ENCODE measurements around the gene C9. TPM values are rescaled to one million over a fixed set of nuclear protein-coding genes. Genes with fewer than 3 reads are reported as not detected.

The C9 gene
- polyA plus RNA-seq, 2 of the 4 experiments (the other 2 are of a cell fraction) = 0.03 TPM; not detected in 1

- no peak for TF ChIP-seq EP300 (IDR thresholded peaks at IDR 0.05)
- no peak for TF ChIP-seq USF2 (IDR thresholded peaks at IDR 0.05)
These were observed 13.3 kb upstream of the C9 start (continued) for GRCh38 chr5:39377613-39378012.

GRCh38 chr5:39376293-39376714, 12.0 kb upstream of the C9 start:
- no peaks in the 10 kb centered on the region for H3K4me1 ChIP-seq
- ChIA-PET POLR2A (interaction anchor here (0.8 to 2.1 kb wide), 3 partner anchors 48 to 171 kb away, joined by 4 to 8 read pairs (median 4); partner anchors contain the start of gene DAB2), CTCF (interaction anchor here (0.6 to 6.3 kb wide), 60 partner anchors 9 to 952 kb away, joined by 3 to 147 read pairs (median 5); partner anchors contain the start of genes C9, DAB2 and FYB1)
- no peak overlapping the region for H3K4me2 ChIP-seq
- no peak overlapping the region; a peak in 1 of 6 replicates for H3K27ac ChIP-seq
- TF ChIP-seq RAD21 (conservative IDR thresholded peaks at IDR 0.05 in 1 of 2, IDR thresholded peaks at IDR 0.05 in 1 of 2) (peak; percentile 96 to 97), ELK1 (IDR thresholded peaks at IDR 0.05; ENCODE audit: low read depth, low read length) (no peak), CTCF (IDR thresholded peaks at IDR 0.05) (peak; percentile 95), SMC3 (IDR thresholded peaks at IDR 0.05) (peak; percentile 97), E2F6 (IDR thresholded peaks at IDR 0.05; ENCODE audit: borderline replicate concordance, low read depth) (no peak), TP53 (CRISPR knock-in tag; IDR thresholded peaks at IDR 0.05) (no peak), MAFK (IDR thresholded peaks at IDR 0.05; ENCODE audit: partially characterized antibody) (peak; percentile 82)
- peak; percentile 67 for FAIRE-seq
- H3K9me3 ChIP-seq = no peaks in the 10 kb centered on the region
- DNase-seq (ENCODE audit: low read depth in 1 of 2, low spot score in 1 of 2) = peak; percentile 65 to 67
- WGBS (ENCODE audit: missing lambda C conversion rate) = 29% methylated on average over 3 of the region's 3 CpGs
- ATAC-seq = peak; percentile 85 to 95; a peak in 5 of 6 replicates
- no peak overlapping the region for H3K4me3 ChIP-seq

GRCh38 chr5:39373791-39374190, 9.5 kb upstream of the C9 start:
- H3K27ac ChIP-seq = no peak overlapping the region
- no peak for FAIRE-seq
- CTCF ChIA-PET = interaction anchor here (0.6 to 3.5 kb wide), 8 partner anchors 8 to 225 kb away, joined by 3 to 23 read pairs (median 4); partner anchors contain the start of gene DAB2
- no peak overlapping the region for H3K4me2 ChIP-seq
- no peak for DNase-seq (ENCODE audit: low read depth in 1 of 2, low spot score in 1 of 2)
- POLR2A ChIA-PET = no interaction called here
- H3K9me3 ChIP-seq = no peaks in the 10 kb centered on the region
- 82% methylated on average over 2 of the region's 2 CpGs for WGBS (ENCODE audit: missing lambda C conversion rate)
- H3K4me3 ChIP-seq = no peak overlapping the region
- ATAC-seq = no peak
- no peaks in the 10 kb centered on the region for H3K4me1 ChIP-seq
- no peak for TF ChIP-seq SREBF2 (IDR thresholded peaks at IDR 0.05)

- Histone ChIP-seq H3K4me3 (no peak overlapping the region), H3K4me1 (no peaks in the 10 kb centered on the region), H3K27ac (no peak overlapping the region), H3K9me3 (no peaks in the 10 kb centered on the region), H3K4me2 (no peak overlapping the region)
- POLR2A ChIA-PET = no interaction called here
- TF ChIP-seq ATOH8 (CRISPR knock-in tag; IDR thresholded peaks at IDR 0.05; ENCODE audit: low read depth) (no peak), PHF8 (IDR thresholded peaks at IDR 0.05; ENCODE audit: borderline replicate concordance, low read depth) (no peak)
- no peak for FAIRE-seq
- DNase-seq (ENCODE audit: low read depth in 1 of 2, low spot score in 1 of 2) = no peak
- CTCF ChIA-PET = interaction anchor here (0.5 to 3.5 kb wide), 10 partner anchors 9 to 199 kb away, joined by 3 to 23 read pairs (median 3); partner anchors contain the start of gene DAB2
- no peak for ATAC-seq
- WGBS (ENCODE audit: missing lambda C conversion rate) = 86% methylated on average over 3 of the region's 3 CpGs
These were observed 7.0 kb upstream of the C9 start for GRCh38 chr5:39371367-39371635.

Measured in A549 (cell line).